Stimulated activated memory B cell treated with anti-CD40 and anti-IgM and Interleukin-4, amounts not matched to agents 10 μg/mL and 1 μg/mL and 100 μg/mL, for 72 hours (primary cell): Measurements from ENCODE around the gene DNAJB2.

Source experiments
- ATAC-seq: fragments of 150-1000 bp; cut with Tn5 transposase; 2 replicates; pipeline ENCODE4 v1.10.0; 2021
- H3K27ac Mint-ChIP-seq: one replicate; pipeline ENCODE4 v1.8.0; 2022; ENCODE audit warnings: mild to moderate bottlenecking, mixed read lengths
- H3K27me3 Mint-ChIP-seq: one replicate; pipeline ENCODE4 v1.8.0; 2022; ENCODE audit warnings: mixed read lengths
- H3K36me3 Mint-ChIP-seq: one replicate; pipeline ENCODE4 v1.8.0; 2022; ENCODE audit warnings: mixed read lengths
- H3K4me1 Mint-ChIP-seq: one replicate; pipeline ENCODE4 v1.8.0; 2022; ENCODE audit warnings: mixed read lengths
- H3K4me3 Mint-ChIP-seq: one replicate; pipeline ENCODE4 v1.8.0; 2022; ENCODE audit warnings: mild to moderate bottlenecking, moderate library complexity, mixed read lengths
- H3K9me3 Mint-ChIP-seq: one replicate; pipeline ENCODE4 v1.8.0; 2022; ENCODE audit warnings: mixed read lengths

DNAJB2 gene

GRCh38 chr2:219279151-219279915 is at the start of gene DNAJB2:
Gene DNAJB2 (plus strand): TSS chr2:219279366. CDS start chr2:219279834, 468 bp downstream.
- H3K4me1 Mint-ChIP-seq, result peaks cover 59% of the 10 kb centered on the region
- H3K9me3 Mint-ChIP-seq, result no peaks in the 10 kb centered on the region
- peak within 1 kb of the TSS; percentile 96 for H3K27ac Mint-ChIP-seq

GRCh38 chr2:219230059-219230540 is 49.1 kb upstream of the DNAJB2 start:
- peak; percentile 29 for ATAC-seq
- H3K36me3 Mint-ChIP-seq, result peaks cover 42% of the 10 kb centered on the region

More at GRCh38 chr2:219279151-219279915, at the start of gene DNAJB2:
- peak; percentile 93 for ATAC-seq
- peaks cover 27% of the 10 kb centered on the region for H3K36me3 Mint-ChIP-seq
- H3K27me3 Mint-ChIP-seq, result no peaks in the 10 kb centered on the region
- peak within 1 kb of the TSS; percentile 96 for H3K4me3 Mint-ChIP-seq

GRCh38 chr2:219234331-219234730 is 44.8 kb upstream of the DNAJB2 start:
- H3K27ac Mint-ChIP-seq, result no peak overlapping the region
- no peak for ATAC-seq
- H3K4me3 Mint-ChIP-seq, result no peak overlapping the region
- H3K36me3 Mint-ChIP-seq, result peaks cover 59% of the 10 kb centered on the region
- peaks cover 9% of the 10 kb centered on the region for H3K4me1 Mint-ChIP-seq
- H3K27me3 Mint-ChIP-seq, result no peaks in the 10 kb centered on the region
- no peaks in the 10 kb centered on the region for H3K9me3 Mint-ChIP-seq

More at GRCh38 chr2:219230059-219230540, 49.1 kb upstream of the DNAJB2 start:
- H3K9me3 Mint-ChIP-seq, result no peaks in the 10 kb centered on the region
- no peaks in the 10 kb centered on the region for H3K27me3 Mint-ChIP-seq
- H3K4me3 Mint-ChIP-seq, result peak overlapping the region; percentile 99
- peaks cover 41% of the 10 kb centered on the region for H3K4me1 Mint-ChIP-seq
- H3K27ac Mint-ChIP-seq, result peak overlapping the region; percentile 95

GRCh38 chr2:219243291-219243761 is 35.8 kb upstream of the DNAJB2 start:
- Mint-ChIP-seq H3K27me3 (no peaks in the 10 kb centered on the region), H3K4me3 (peak overlapping the region; percentile 47), H3K36me3 (peaks cover 13% of the 10 kb centered on the region), H3K27ac (no peak overlapping the region), H3K9me3 (no peaks in the 10 kb centered on the region), H3K4me1 (peaks cover 26% of the 10 kb centered on the region)
- no peak for ATAC-seq

- H3K9me3 Mint-ChIP-seq, result no peaks in the 10 kb centered on the region
- H3K4me1 Mint-ChIP-seq, result peaks cover 40% of the 10 kb centered on the region
- H3K4me3 Mint-ChIP-seq, result peak overlapping the region; percentile 90
- peaks cover 21% of the 10 kb centered on the region for H3K36me3 Mint-ChIP-seq
- H3K27me3 Mint-ChIP-seq, result no peaks in the 10 kb centered on the region
- no peak for ATAC-seq
- peak overlapping the region; percentile 89 for H3K27ac Mint-ChIP-seq
Measured at GRCh38 chr2:219244789-219245147, 34.4 kb upstream of the DNAJB2 start.

- peaks cover 25% of the 10 kb centered on the region for H3K36me3 Mint-ChIP-seq
- peak; percentile 88 for ATAC-seq
- H3K4me3 Mint-ChIP-seq, result peak within 1 kb of the TSS; percentile 90
- peak within 1 kb of the TSS; percentile 89 for H3K27ac Mint-ChIP-seq
- H3K27me3 Mint-ChIP-seq, result no peaks in the 10 kb centered on the region
- H3K4me1 Mint-ChIP-seq, result peaks cover 46% of the 10 kb centered on the region
- no peaks in the 10 kb centered on the region for H3K9me3 Mint-ChIP-seq
Measured at GRCh38 chr2:219245148-219245898, 33.8 kb upstream of the DNAJB2 start, which contains the start of the genes GLB1L and STK16. Gene GLB1L (minus strand): TSS chr2:219245444. CDS start chr2:219243573, 1,871 bp downstream. Gene STK16 (plus strand): TSS chr2:219245479. CDS start chr2:219246000, 521 bp downstream.

- H3K4me1 Mint-ChIP-seq, result peaks cover 51% of the 10 kb centered on the region
- H3K27ac Mint-ChIP-seq, result peak overlapping the region; percentile 89
- no peak for ATAC-seq
- peak overlapping the region; percentile 90 for H3K4me3 Mint-ChIP-seq
- H3K36me3 Mint-ChIP-seq, result peaks cover 31% of the 10 kb centered on the region
- H3K9me3 Mint-ChIP-seq, result no peaks in the 10 kb centered on the region
- no peaks in the 10 kb centered on the region for H3K27me3 Mint-ChIP-seq
Measured at GRCh38 chr2:219245899-219246230, 33.3 kb upstream of the DNAJB2 start.

- Mint-ChIP-seq H3K27me3 (no peaks in the 10 kb centered on the region), H3K4me3 (peak overlapping the region; percentile 58), H3K36me3 (peaks cover 38% of the 10 kb centered on the region), H3K27ac (peak overlapping the region; percentile 89), H3K4me1 (peaks cover 58% of the 10 kb centered on the region), H3K9me3 (no peaks in the 10 kb centered on the region)
- ATAC-seq, result no peak
Measured at GRCh38 chr2:219246559-219246958, 32.6 kb upstream of the DNAJB2 start.

GRCh38 chr2:219247678-219248642 is 31.2 kb upstream of the DNAJB2 start:
- peaks cover 72% of the 10 kb centered on the region for H3K4me1 Mint-ChIP-seq
- peak; percentile 68 for ATAC-seq
- peaks cover 49% of the 10 kb centered on the region for H3K36me3 Mint-ChIP-seq
- H3K4me3 Mint-ChIP-seq, result peak overlapping the region; percentile 58
- no peaks in the 10 kb centered on the region for H3K27me3 Mint-ChIP-seq
- no peaks in the 10 kb centered on the region for H3K9me3 Mint-ChIP-seq
- peak overlapping the region; percentile 89 for H3K27ac Mint-ChIP-seq

- ATAC-seq, result no peak
- peaks cover 75% of the 10 kb centered on the region for H3K4me1 Mint-ChIP-seq
- H3K9me3 Mint-ChIP-seq, result no peaks in the 10 kb centered on the region
- H3K27me3 Mint-ChIP-seq, result no peaks in the 10 kb centered on the region
- H3K4me3 Mint-ChIP-seq, result peak overlapping the region; percentile 77
- H3K36me3 Mint-ChIP-seq, result peaks cover 54% of the 10 kb centered on the region
- H3K27ac Mint-ChIP-seq, result peak overlapping the region; percentile 89
Measured at GRCh38 chr2:219248845-219249202, 30.3 kb upstream of the DNAJB2 start.

GRCh38 chr2:219249203-219249980 is 29.8 kb upstream of the DNAJB2 start:
- Mint-ChIP-seq H3K27ac (peak overlapping the region; percentile 89), H3K27me3 (no peaks in the 10 kb centered on the region), H3K4me1 (peaks cover 75% of the 10 kb centered on the region), H3K4me3 (peak overlapping the region; percentile 77), H3K9me3 (no peaks in the 10 kb centered on the region), H3K36me3 (peaks cover 54% of the 10 kb centered on the region)
- peak; percentile 31 for ATAC-seq

- Mint-ChIP-seq H3K27me3 (no peaks in the 10 kb centered on the region), H3K4me3 (peak overlapping the region; percentile 77), H3K4me1 (peaks cover 75% of the 10 kb centered on the region), H3K36me3 (peaks cover 54% of the 10 kb centered on the region), H3K9me3 (no peaks in the 10 kb centered on the region), H3K27ac (peak overlapping the region; percentile 89)
- no peak for ATAC-seq
Measured at GRCh38 chr2:219250049-219250781, 29.0 kb upstream of the DNAJB2 start.

- H3K36me3 Mint-ChIP-seq, result peaks cover 54% of the 10 kb centered on the region
- no peaks in the 10 kb centered on the region for H3K9me3 Mint-ChIP-seq
- H3K27ac Mint-ChIP-seq, result peak overlapping the region; percentile 91
- no peaks in the 10 kb centered on the region for H3K27me3 Mint-ChIP-seq
- ATAC-seq, result no peak
- H3K4me1 Mint-ChIP-seq, result peaks cover 66% of the 10 kb centered on the region
- H3K4me3 Mint-ChIP-seq, result peak overlapping the region; percentile 77
Measured at GRCh38 chr2:219251656-219252055, 27.5 kb upstream of the DNAJB2 start.
